ENCODE data around the gene PCYT1B.
"Not testable (repeated sequence)": the region's sequence is repeated elsewhere in the genome, so short reads cannot be mapped to it uniquely, and the experiment has no call there.

Gene PCYT1B

DNA sequence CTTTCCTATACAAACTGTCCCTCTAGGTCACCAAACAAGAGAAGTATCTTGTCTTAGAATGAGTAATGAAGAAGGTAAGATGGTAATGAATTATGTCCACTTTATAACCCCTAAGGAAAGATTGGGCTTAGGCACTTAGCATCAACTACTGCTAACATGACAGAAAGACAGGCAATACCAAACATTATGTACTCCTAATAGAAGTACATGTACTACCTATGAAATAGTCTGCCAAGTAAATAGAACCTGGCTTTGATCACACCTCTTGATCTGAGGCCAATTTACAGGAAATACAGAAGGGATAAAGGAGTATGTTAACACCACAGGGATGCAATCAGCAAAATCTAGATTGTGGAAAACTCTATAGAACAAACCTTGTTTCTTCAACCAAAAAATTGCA is 14.1 kb upstream of the PCYT1B start:
- TF ChIP-seq, protein P1, sequence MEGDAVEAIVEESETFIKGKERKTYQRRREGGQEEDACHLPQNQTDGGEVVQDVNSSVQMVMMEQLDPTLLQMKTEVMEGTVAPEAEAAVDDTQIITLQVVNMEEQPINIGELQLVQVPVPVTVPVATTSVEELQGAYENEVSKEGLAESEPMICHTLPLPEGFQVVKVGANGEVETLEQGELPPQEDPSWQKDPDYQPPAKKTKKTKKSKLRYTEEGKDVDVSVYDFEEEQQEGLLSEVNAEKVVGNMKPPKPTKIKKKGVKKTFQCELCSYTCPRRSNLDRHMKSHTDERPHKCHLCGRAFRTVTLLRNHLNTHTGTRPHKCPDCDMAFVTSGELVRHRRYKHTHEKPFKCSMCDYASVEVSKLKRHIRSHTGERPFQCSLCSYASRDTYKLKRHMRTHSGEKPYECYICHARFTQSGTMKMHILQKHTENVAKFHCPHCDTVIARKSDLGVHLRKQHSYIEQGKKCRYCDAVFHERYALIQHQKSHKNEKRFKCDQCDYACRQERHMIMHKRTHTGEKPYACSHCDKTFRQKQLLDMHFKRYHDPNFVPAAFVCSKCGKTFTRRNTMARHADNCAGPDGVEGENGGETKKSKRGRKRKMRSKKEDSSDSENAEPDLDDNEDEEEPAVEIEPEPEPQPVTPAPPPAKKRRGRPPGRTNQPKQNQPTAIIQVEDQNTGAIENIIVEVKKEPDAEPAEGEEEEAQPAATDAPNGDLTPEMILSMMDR (conservative IDR thresholded peaks at IDR 0.05; ENCODE audit: low read depth) = no peak
- no peak for DNase-seq (ENCODE audit: low spot score)
- ChIA-PET CTCF (no interaction called here), POLR2A (ENCODE audit: low non-redundant PET) (no interaction called here)
- H3K27ac ChIP-seq = no peak overlapping the region

DNA sequence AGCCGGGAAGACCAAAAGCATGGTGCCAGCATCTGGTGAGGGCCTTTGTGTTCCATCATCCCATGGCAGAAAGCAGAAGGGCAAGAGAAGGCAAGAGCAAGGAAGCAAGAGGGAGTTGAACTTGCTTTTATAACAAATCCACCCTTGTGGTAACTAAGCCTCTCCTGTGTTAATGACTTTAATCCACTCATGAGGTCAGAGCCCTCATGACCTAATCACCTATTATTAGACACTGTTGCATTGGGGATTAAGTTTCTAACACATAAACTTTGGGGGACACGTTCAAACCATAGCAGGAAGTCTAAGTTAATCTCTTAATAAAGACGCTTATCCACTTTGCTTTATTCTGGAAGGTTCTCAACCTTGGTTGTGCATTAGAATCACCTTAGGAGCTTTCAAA is 12.5 kb upstream of the PCYT1B start:
- ChIA-PET CTCF (no interaction called here), POLR2A (ENCODE audit: low non-redundant PET) (no interaction called here)
- TF ChIP-seq, protein P1 (conservative IDR thresholded peaks at IDR 0.05; ENCODE audit: low read depth) = no peak
- H3K27ac ChIP-seq = no peak overlapping the region
- DNase-seq (ENCODE audit: low spot score) = no peak

DNA sequence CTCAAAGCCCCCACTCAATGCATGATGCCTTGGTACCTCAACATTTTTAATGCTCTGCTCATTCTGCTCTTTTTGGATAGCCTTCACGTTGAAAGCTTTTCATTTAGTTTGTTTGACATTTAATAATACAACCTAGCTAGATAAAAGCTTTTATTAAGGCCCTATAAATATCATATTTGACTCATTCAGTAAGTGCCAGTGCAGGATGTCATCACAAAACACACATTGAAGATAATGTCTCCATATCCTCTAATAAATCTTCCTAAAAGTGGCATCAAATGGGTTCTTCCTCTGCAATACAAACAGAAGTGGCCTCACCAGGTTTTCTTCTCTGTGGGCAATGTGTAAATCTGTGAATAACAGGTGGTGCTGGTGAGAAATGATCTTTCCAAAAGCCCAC is 12.0 kb upstream of the PCYT1B start:
- TF ChIP-seq, protein P1 (conservative IDR thresholded peaks at IDR 0.05; ENCODE audit: low read depth) = no peak
- CTCF ChIA-PET = interaction anchor here (0.6 kb wide), 1 partner anchor 117 kb away, joined by 3 read pairs; no protein-coding TSS in a partner anchor
- POLR2A ChIA-PET (ENCODE audit: low non-redundant PET) = no interaction called here
- no peak for DNase-seq (ENCODE audit: low spot score)
- no peak overlapping the region for H3K27ac ChIP-seq

DNA sequence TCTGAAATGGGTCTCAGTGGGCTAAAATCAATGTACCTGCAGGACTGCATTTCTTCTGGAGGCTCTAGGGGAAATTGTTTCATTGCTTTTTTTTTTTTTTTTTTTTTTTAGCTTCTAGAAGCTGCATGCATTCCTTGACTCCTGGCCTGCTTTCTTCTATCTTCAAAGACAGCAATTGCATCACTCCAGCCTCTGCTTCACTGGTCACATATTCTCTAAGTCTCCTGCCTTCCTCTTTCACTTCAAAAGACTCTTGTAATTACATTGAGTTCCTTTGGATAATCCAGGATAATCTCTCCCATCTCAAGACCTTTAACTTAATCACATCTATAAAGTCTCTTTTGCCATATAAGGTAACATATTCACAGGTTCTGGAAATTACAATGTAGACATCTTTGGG is 11.3 kb upstream of the PCYT1B start:
- ChIA-PET CTCF (interaction anchor here (0.6 kb wide), 1 partner anchor 116 kb away, joined by 3 read pairs; no protein-coding TSS in a partner anchor), POLR2A (ENCODE audit: low non-redundant PET) (interaction anchor here (0.6 kb wide), 1 partner anchor 12 kb away, joined by 5 read pairs; no protein-coding TSS in a partner anchor)
- no peak overlapping the region for H3K27ac ChIP-seq
- TF ChIP-seq, protein P1 (conservative IDR thresholded peaks at IDR 0.05; ENCODE audit: low read depth) = no peak
- DNase-seq (ENCODE audit: low spot score) = no peak

DNA sequence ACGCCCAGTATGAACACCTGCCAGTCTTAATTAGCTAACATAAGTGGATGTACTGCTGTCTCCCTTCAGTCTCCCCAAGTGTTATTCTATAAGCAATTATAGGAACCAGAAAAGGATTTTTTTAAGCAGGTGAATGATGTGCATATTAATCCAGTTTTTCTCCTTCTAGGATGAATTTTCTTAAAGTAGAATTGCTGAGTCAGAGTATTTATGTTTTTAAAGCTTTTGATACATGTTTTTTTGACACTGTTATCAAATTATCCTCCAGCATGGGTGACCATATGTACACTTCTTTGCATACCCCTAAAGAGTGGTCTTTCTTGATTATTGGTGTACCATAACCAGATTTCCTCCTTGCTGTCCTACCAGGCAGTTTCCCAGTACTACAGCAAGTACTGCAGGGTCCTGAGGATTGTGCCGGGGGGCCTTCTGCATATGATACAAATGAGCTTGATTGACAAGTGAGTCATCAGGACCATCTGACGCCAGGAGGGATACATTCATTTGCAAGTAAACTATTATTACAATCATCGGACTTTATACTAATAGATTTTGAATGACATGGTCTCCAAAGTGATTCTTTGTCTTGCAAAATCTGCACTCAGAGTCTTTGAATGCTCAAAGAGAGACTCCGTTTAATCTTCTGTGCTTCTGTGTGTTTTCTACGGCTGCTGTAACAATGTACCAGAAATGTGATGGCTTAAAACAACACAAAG is 10.7 kb upstream of the PCYT1B start:
- CTCF ChIA-PET = no interaction called here
- POLR2A ChIA-PET (ENCODE audit: low non-redundant PET) = no interaction called here
- no peak for DNase-seq (ENCODE audit: low spot score)
- H3K27ac ChIP-seq = no peak overlapping the region
- TF ChIP-seq, protein P1 (conservative IDR thresholded peaks at IDR 0.05; ENCODE audit: low read depth) = no peak

DNA sequence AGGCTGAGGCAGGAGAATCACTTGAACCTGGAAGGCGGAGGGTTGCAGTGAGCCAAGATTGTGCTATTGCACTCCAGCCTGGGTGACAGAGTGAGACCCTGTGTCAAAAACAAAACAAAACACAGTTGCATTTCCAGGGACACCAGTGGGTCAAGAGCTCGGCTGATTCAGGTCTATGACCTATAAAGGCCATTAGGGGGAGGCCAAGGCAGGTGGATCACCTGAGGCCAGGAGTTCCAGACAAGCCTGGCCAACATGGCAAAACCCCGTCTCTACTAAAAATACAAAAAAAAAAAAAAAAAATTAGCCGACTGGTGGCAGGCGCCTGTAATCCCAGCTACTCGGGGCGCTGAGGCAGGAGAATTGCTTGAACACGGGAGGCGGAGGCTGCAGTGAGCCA is 8.5 kb upstream of the PCYT1B start:
- DNase-seq (ENCODE audit: low spot score); H3K27ac ChIP-seq; POLR2A ChIA-PET (ENCODE audit: low non-redundant PET): not testable (repeated sequence)
- CTCF ChIA-PET = interaction anchor here (0.6 kb wide), 1 partner anchor 20 kb away, joined by 3 read pairs; no protein-coding TSS in a partner anchor

DNA sequence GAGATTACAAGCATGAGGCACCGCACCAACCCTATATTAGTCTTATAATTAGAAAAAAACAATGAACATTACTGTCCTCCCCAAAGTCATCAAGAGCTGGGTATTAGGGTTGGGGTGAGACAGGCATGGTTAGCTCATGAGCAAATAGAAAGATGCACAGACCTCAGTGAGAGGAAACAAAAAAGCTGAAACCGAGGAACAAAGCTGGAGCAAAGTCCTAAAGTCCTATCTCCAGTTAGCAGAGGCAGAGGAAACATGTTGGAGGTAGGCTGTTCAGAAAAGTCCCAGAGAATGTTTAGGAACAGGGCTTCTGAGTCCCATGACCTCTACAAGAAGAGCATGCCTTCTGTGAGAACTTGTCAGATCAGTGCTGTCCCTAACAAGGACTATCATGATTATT is 4.6 kb upstream of the PCYT1B start:
- TF ChIP-seq, protein P1 (conservative IDR thresholded peaks at IDR 0.05; ENCODE audit: low read depth) = no peak
- ChIA-PET CTCF (no interaction called here), POLR2A (ENCODE audit: low non-redundant PET) (no interaction called here)
- DNase-seq (ENCODE audit: low spot score) = no peak
- H3K27ac ChIP-seq = no peak overlapping the region
